HEK293 (cell line): ENCODE measurements around the gene PDE6H.

Experiments used
- KLF7 ChIP-seq: fragments of 450-650 bp; formaldehyde crosslinking; IDR thresholded peaks from 2 replicates; pipeline ENCODE4 v1.5.1; 2016; ENCODE audit warnings: missing biosample characterization, missing genetic modification characterization, borderline replicate concordance
- TCF7L2 ChIP-seq: IDR thresholded peaks from 2 replicates; pipeline ENCODE4 v1.6.1; 2011; ENCODE audit warnings: low read depth, mild to moderate bottlenecking, inconsistent platforms, low read length, moderate library complexity, borderline replicate concordance
- ZNF623 ChIP-seq: fragments of 450-650 bp; formaldehyde crosslinking; IDR thresholded peaks from 2 replicates; pipeline ENCODE4 v1.5.1; 2016; ENCODE audit warnings: missing biosample characterization, missing genetic modification characterization
- TF ChIP-seq, protein P1 (sequence below): fragments of 450-650 bp; formaldehyde crosslinking; IDR thresholded peaks from 2 replicates; pipeline ENCODE4 v1.5.1; 2016; ENCODE audit warnings: missing biosample characterization, missing genetic modification characterization

DNA sequence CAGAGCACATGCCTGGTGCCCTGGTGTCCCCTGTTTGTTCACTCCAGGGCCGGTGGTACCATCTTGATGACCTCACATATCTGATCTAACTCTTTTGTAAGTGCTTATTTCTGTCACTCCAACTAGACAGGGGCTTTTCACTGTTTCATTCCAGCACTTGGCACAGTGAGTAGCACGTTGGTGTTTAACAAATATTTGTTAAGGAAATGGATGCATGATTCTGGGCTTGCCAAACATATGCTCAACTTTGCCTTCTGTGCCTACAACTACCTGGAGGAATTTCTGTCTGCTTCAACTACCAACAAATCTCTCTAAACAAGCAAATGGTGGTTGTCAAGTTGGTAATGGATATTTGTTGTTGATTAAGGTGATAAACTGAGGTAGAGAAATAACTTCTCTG, 31.6 kb downstream of the PDE6H start:
- TF ChIP-seq, protein P1, sequence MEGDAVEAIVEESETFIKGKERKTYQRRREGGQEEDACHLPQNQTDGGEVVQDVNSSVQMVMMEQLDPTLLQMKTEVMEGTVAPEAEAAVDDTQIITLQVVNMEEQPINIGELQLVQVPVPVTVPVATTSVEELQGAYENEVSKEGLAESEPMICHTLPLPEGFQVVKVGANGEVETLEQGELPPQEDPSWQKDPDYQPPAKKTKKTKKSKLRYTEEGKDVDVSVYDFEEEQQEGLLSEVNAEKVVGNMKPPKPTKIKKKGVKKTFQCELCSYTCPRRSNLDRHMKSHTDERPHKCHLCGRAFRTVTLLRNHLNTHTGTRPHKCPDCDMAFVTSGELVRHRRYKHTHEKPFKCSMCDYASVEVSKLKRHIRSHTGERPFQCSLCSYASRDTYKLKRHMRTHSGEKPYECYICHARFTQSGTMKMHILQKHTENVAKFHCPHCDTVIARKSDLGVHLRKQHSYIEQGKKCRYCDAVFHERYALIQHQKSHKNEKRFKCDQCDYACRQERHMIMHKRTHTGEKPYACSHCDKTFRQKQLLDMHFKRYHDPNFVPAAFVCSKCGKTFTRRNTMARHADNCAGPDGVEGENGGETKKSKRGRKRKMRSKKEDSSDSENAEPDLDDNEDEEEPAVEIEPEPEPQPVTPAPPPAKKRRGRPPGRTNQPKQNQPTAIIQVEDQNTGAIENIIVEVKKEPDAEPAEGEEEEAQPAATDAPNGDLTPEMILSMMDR, result no peak
- no peak for TF ChIP-seq KLF7
- TF ChIP-seq TCF7L2, result no peak
- no peak for TF ChIP-seq ZNF623
